DMS114 treated with DMSO at 0.1 percent for 48 hours (cell line): ENCODE measurements around the gene BPGM.

Experiments
- DNase-seq: peaks from one replicate; lab custom pipeline; 2025; ENCODE audit not compliant: unreplicated experiment; lab: John Stamatoyannopoulos, UW

The BPGM gene

GRCh38 chr7:134695321-134695860 is 48.7 kb downstream of the BPGM start:
- no peak for DNase-seq

DNA sequence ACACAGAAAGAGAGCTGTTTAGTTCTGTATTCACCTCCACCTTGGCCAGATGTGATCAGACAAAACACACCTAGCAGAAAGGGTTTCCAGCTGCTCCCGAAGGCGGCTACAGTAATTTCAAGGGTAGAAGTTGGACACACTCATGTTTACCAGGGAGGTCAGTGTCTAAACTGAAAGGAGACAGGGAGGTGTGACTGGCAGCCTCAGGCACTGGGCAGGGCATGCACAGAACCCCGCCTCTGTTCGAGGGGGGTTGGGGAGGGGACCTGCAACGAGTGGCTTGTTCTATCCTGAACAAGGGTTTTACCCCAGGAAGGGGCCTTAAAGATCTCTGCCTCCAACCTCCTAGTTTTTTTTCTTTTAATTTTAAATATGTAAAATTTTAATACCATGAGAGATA is 49.6 kb downstream of the BPGM start:
- no peak for DNase-seq

DNA sequence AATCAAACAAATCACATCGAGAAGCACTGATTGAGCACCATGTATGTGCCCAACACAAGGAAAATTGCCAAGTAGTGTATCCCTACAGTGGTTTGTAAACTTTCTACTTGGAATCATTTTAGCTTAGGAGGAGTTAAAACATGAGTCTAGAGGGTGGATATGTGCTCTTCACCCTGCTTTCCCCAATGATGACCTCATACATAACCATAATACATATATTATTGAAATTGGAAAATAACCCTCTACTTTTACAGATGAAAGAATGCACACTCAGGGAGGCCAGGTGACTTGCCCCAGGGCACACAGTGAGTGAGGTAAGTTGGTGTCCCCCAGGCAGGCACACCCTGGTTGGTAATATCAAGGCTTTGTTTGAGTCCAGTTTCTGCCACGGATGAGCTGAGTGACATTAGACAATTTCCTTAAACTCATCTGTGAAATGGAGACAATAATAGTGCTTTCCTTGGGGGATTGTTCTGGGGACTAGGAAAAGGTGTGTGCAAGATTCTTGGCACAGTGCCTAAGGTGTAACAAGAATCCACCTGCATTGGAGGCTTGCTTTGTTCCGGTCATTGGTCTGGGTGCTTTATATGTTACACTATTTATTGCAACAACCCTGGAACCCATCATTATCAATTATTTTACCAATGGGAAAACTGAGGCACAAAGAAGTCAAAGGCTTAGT is 50.7 kb downstream of the BPGM start:
- no peak for DNase-seq

DNA sequence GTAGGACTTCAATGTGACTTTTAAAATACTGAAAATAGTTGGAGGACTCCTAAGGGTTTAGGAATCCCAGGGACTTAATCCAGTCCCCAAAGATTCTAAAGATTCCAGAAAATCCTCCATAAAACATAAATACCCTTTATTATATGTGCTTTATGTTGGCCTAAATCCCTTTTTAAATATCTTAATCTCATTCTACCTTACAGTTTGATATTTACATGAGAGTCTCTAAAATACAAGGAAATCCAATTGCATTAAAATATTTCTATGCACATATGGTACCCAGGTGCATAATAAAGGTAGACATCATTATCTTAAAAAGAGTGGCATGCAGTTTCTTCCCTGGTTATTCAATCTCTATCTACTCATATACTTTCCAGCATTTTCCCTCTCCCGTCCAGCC is 51.8 kb downstream of the BPGM start:
- DNase-seq: no peak

GRCh38 chr7:134699021-134699818 is 52.6 kb downstream of the BPGM start:
- no peak for DNase-seq

- no peak for DNase-seq
These were observed 53.2 kb downstream of the BPGM start for GRCh38 chr7:134699899-134700298.

DNA sequence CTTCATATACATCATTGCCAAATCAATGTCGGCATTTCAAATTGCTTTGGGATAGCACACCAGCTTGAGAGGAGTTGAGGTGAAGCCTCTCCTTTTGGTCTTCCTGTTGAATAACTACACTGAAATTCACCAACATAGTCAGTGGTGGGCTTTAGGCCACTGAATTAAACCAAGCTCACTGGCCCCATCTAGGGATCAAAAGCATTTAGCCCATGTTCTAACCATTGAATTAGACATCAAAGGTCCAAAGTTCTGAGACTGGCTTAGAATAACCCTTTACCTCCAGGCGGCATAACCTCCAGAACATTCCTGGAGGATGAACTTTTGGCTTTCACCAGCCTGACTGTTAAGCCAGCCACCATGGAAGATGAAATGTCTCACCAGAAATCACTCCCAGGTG is 54.6 kb downstream of the BPGM start:
- peak; percentile 9 for DNase-seq

DNA sequence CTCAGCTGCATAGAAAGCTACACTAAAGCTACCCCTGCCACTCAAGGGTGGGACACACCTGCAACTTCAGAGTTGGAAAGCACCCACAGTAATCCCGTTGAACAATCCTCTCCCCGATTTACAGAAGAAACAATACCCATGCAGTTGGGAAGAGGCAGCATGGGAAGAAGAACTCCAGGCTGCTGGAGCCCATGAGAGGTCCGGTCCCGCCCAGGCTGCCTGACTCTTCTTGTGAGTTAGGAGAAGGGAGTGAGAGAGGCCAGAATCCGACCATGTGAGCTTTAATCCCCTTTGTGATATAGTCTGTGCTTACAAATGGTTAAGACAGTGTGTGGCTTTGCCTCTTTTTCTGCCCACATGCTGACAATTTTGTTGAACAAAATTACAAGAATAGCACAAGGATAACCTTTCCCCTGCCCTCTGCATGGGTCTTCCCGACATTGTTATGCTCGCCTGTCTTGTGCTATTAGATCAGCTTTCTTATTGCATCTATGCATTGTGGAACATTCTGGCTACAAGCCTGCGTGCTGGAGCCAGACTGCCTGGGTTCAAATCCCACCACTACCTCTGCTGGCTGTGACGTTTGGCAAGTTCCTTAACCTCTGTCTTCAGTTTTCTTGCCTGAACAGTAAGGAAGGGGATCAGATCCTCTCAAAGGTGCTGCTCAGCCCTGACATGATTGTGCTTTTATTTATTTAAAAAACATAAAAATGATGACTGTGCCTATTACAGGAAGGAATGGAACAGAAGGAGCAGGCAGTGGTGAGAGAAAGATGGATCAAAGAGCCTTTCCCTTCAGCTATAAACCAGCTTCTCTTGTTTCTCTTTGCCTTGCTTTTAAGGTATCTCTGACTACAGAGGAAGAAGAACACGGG is 56.0 kb downstream of the BPGM start:
- no peak for DNase-seq

DNA sequence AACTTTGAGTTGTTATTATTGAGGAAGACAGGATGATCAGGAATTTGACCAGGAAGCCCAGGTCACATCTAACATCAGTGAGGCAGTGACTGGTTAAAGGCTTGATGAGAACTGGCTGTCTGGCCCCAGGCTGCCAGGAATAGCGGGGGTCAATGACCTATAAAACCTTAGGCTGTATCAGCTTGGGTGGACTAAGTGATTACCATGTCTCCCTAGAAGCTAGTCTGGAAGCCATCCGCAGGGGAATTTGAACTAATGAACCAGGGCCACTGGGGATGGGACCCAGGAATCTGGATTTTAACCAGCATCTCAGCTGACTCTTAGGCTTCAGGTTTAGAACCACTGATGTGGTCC is 56.6 kb downstream of the BPGM start:
- DNase-seq: no peak

DNA sequence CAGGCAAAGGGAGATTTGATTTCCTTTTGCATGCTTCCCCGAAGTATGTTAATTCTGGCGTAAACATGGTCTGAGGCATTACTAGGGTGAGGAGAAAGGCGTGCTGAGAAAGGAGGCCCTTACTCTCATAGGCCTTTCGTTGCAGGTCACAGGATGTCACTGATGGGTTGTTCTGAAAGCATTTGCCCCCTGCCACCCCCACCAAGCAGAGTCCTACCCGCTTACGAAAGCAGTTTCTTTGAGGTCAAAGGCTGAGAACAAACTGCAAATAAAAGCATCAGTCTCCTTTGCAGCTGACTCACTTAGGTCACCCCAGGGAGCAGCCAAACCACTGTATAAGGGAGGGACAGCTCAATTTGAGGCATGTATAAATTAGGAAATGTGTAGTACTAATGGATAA is 57.1 kb downstream of the BPGM start:
- DNase-seq: no peak

DNA sequence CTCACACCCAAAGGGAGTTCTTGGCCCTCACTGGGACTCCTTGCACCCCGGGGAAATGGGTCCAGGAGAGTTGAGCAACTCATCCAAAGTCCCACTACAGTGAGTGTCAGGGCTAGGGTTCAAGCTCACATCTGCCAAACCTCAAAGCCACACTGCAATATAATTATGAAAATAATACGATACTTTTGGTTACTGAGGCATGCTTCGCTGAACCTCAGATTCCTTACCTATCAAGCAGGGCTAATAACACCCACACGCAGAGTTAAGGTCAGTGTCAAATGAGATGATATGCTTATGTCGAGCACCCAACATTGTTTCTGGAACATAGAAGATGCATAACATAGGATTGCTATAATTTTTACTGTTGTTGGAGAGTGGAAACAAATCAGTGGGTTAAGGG is 58.2 kb downstream of the BPGM start:
- DNase-seq: no peak

- DNase-seq: no peak
These were observed 59.1 kb downstream of the BPGM start for GRCh38 chr7:134705716-134706115.

DNA sequence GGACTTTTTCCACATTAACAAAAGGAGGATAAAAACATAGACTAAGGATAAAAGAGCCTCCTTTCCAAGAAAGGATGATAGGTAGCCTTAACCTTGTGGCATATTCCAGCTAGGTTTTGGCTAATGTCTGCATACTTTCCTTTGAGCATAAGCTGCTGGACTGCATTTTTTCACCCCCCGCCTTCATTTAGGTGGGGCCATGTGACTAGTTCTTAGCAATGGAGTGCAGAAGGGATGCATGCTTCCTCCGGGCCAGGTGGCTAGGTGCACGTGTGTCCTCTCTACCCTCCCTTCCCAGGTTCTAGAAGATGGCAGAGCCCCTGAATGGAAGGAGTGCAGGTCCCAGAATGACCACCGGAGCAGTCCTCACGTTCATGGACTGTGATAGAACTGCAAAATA is 59.8 kb downstream of the BPGM start:
- DNase-seq: no peak

- no peak for DNase-seq
These were observed 61.2 kb downstream of the BPGM start for GRCh38 chr7:134707663-134708378.

- no peak for DNase-seq
These were observed 62.0 kb downstream of the BPGM start for GRCh38 chr7:134708692-134709091.

GRCh38 chr7:134709197-134709596 is 62.5 kb downstream of the BPGM start:
- DNase-seq: no peak

- no peak for DNase-seq
These were observed 63.8 kb downstream of the BPGM start for GRCh38 chr7:134710511-134710853.

- no peak for DNase-seq
These were observed 64.4 kb downstream of the BPGM start for GRCh38 chr7:134710854-134711624.

- DNase-seq: no peak
These were observed 65.5 kb downstream of the BPGM start for GRCh38 chr7:134712196-134712595.

- DNase-seq: no peak
These were observed 68.0 kb downstream of the BPGM start for GRCh38 chr7:134714470-134715205.
